DOHH2 (cell line): Measurements from ENCODE around the gene SRCAP.

ENCODE experiments used
- CTCF ChIP-seq: fragments of 200-600 bp; sonication (generic); IDR thresholded peaks from one replicate; pipeline ENCODE4 v1.5.1; 2014; ENCODE audit warnings: antibody characterized with exemption, mild to moderate bottlenecking, low read depth, low read length; ENCODE audit not compliant: poor library complexity, severe bottlenecking
- EZH2phosphoT487 ChIP-seq: fragments of 200-600 bp; sonication (generic); IDR thresholded peaks from 2 replicates; pipeline ENCODE4 v1.6.1; 2017; ENCODE audit warnings: borderline replicate concordance, mild to moderate bottlenecking, antibody characterized with exemption, low read length, moderate library complexity, mixed read lengths

GRCh38 chr16:30649725-30650368 lies 49.1 kb upstream of the SRCAP start:
- TF ChIP-seq CTCF: no peak
- no peak for TF ChIP-seq EZH2phosphoT487
